B cell (primary cell): ENCODE results near the gene PSMD2. TPM values are rescaled to one million over a fixed set of nuclear protein-coding genes. Genes with fewer than 3 reads are reported as not detected.

Source experiments
- ATAC-seq: fragments of 200-7000 bp; cut with Tn5 transposase; one replicate; pipeline ENCODE4 v1.10.0; 2021; ENCODE audit warnings: low read depth, mild to moderate bottlenecking, moderate number of reproducible peaks, moderate library complexity
- CTCF ChIA-PET: fragments of 350-600 bp; sonication (Branson Sonifier 250); formaldehyde crosslinking; loops from one replicate; lab custom pipeline; 2021; ENCODE audit warnings: antibody characterized with exemption, inconsistent platforms; lab: Charles Lee
- POLR2A ChIA-PET: fragments of 350-600 bp; sonication (Branson Sonifier 250); formaldehyde crosslinking; loops from one replicate; lab custom pipeline; 2021; ENCODE audit warnings: antibody characterized with exemption; lab: Charles Lee
- DNase-seq: peaks from one replicate; pipeline ENCODE4 v3.0.0; 2013
- H2AFZ ChIP-seq: 2 replicates; pipeline ENCODE4 v1.6.1; 2012; ENCODE audit warnings: mild to moderate bottlenecking, low read depth, low read length; ENCODE audit not compliant: insufficient read depth, poor library complexity, severe bottlenecking
- H3K27ac ChIP-seq, 2 donors: 1 replicate in 1 of 2; 2 replicates in 1 of 2; pipeline ENCODE4 v1.5.1; 2012 to 2013; ENCODE audit warnings: low read length in 2 of 2, mild to moderate bottlenecking in 2 of 2, moderate library complexity in 1 of 2
- H3K27me3 ChIP-seq, 4 experiments: fragments of 200-600 bp in 1 of 4; sonication (generic) in 1 of 4; replicated peaks in 1 of 4; 1 replicate in 2 of 4; 2 replicates in 2 of 4; pipeline versions ENCODE4 v1.6.1 to v1.7.0; 2013 to 2016; ENCODE audit warnings: low read length in 3 of 4, mild to moderate bottlenecking in 2 of 4, mixed read lengths in 1 of 4, moderate library complexity in 1 of 4; ENCODE audit not compliant: insufficient read depth in 4 of 4, control insufficient read depth in 3 of 4; ENCODE audit errors: control extremely low read depth in 1 of 4
- H3K36me3 ChIP-seq, 2 experiments: replicated peaks in 1 of 2; 1 replicate in 1 of 2; 2 replicates in 1 of 2; pipeline versions ENCODE4 v1.6.1 to v1.7.1; 2013; ENCODE audit warnings: low read length in 1 of 2; ENCODE audit not compliant: insufficient read depth in 2 of 2, control insufficient read depth in 1 of 2; ENCODE audit errors: control extremely low read depth in 1 of 2, extremely low read depth in 1 of 2
- H3K4me1 ChIP-seq, 2 donors: fragments of 200-600 bp in 1 of 2; sonication (generic) in 1 of 2; 1 replicate in 1 of 2; 2 replicates in 1 of 2; pipeline versions ENCODE4 v1.5.1 to v1.6.1; 2013 to 2017; ENCODE audit warnings: low read length in 2 of 2; ENCODE audit not compliant: control insufficient read depth in 2 of 2, insufficient read depth in 2 of 2
- H3K4me2 ChIP-seq: replicated peaks from 2 replicates; pipeline ENCODE3; 2012; ENCODE audit warnings: mild to moderate bottlenecking, low read depth, low read length; ENCODE audit not compliant: poor library complexity, severe bottlenecking
- H3K4me3 ChIP-seq, 5 experiments: fragments of 200-600 bp in 1 of 5; sonication (generic) in 1 of 5; 1 replicate in 3 of 5; 2 replicates in 2 of 5; pipeline versions ENCODE4 v1.5.1 to v1.7.0; 2011 to 2016; ENCODE audit warnings: low read length in 4 of 5, mild to moderate bottlenecking in 4 of 5, low read depth in 2 of 5, control low read depth in 1 of 5, moderate library complexity in 1 of 5; ENCODE audit not compliant: insufficient read depth in 1 of 5; ENCODE audit errors: control extremely low read depth in 1 of 5, extremely low read depth in 1 of 5
- H3K79me2 ChIP-seq: fragments of 200-600 bp; sonication (generic); one replicate; pipeline ENCODE4 v1.6.0; 2016; ENCODE audit warnings: low read length; ENCODE audit not compliant: control insufficient read depth, insufficient read depth
- H3K9ac ChIP-seq: fragments of 200-600 bp; sonication (generic); 2 replicates; pipeline ENCODE4 v1.6.1; 2017; ENCODE audit warnings: mild to moderate bottlenecking, low read length, moderate library complexity
- H3K9me3 ChIP-seq, 3 donors: one replicate each; pipeline versions ENCODE4 v1.6.1 to v1.7.1; 2013; ENCODE audit warnings: low read length in 2 of 3; ENCODE audit not compliant: control insufficient read depth in 2 of 3, insufficient read depth in 1 of 3; ENCODE audit errors: control extremely low read depth in 1 of 3
- H4K20me1 ChIP-seq: 2 replicates; pipeline ENCODE4 v1.6.0; 2012; ENCODE audit warnings: mild to moderate bottlenecking, low read length; ENCODE audit not compliant: insufficient read depth, control insufficient read depth, poor library complexity, severe bottlenecking
- H3K27ac Mint-ChIP-seq: one replicate; pipeline ENCODE4 v1.8.0; 2021; ENCODE audit warnings: mixed read lengths
- H3K27me3 Mint-ChIP-seq: one replicate; pipeline ENCODE4 v1.8.0; 2021; ENCODE audit warnings: mixed read lengths
- H3K4me1 Mint-ChIP-seq: one replicate; pipeline ENCODE4 v1.8.0; 2021; ENCODE audit warnings: mixed read lengths
- H3K4me3 Mint-ChIP-seq: one replicate; pipeline ENCODE4 v1.8.0; 2021; ENCODE audit warnings: mixed read lengths
- H3K9me3 Mint-ChIP-seq: one replicate; pipeline ENCODE4 v1.8.0; 2022; ENCODE audit warnings: mixed read lengths; ENCODE audit not compliant: insufficient read depth
- CTCF ChIP-seq: fragments of 200-600 bp; IDR thresholded peaks from one replicate; pipeline ENCODE4 v1.8.0; 2022; ENCODE audit warnings: antibody characterized with exemption, mild to moderate bottlenecking
- EZH2 ChIP-seq: IDR thresholded peaks from 2 replicates; pipeline ENCODE4 v1.6.1; 2012; ENCODE audit warnings: borderline replicate concordance, low read depth, mild to moderate bottlenecking, moderate library complexity, low read length; ENCODE audit not compliant: insufficient read depth, poor library complexity, severe bottlenecking
- WGBS: methylation state at CpG from one replicate; pipeline ENCODE4 v1.1.5; 2013; ENCODE audit warnings: missing lambda C conversion rate; ENCODE audit not compliant: insufficient coverage; 5-methylcytosine and 5-hydroxymethylcytosine counted together
- intact Hi-C: fragments of 100-400 bp; cut with micrococcal nuclease; formaldehyde crosslinking; loops from one replicate; pipeline ENCODE4 v1.10.0; 2022
- polyA minus RNA-seq: library from RNA; depleted of rRNA, polyadenylated mRNA; stranded (reverse); fragments of >200 nt; gene quantifications from 2 replicates; pipeline ENCODE4 v1.2.3, GENCODE V29; 2012
- polyA plus RNA-seq: library from polyadenylated mRNA; depleted of rRNA; stranded (reverse); fragments of >200 nt; gene quantifications from 2 replicates; pipeline ENCODE4 v1.2.3, GENCODE V29; 2012
- total RNA-seq, 2 donors: library from RNA; stranded (reverse); fragments of 120-200 nt in 1 of 2; gene quantifications; 1 replicate in 1 of 2; 2 replicates in 1 of 2; pipeline versions ENCODE4 v1.2.3 to v1.2.4, GENCODE V29; 2013 to 2022

Gene PSMD2
- total RNA-seq (140 and 145 TPM in 2 replicates), polyA plus RNA-seq (79.4 and 119 TPM in 2 replicates), polyA minus RNA-seq (95.9 and 142 TPM in 2 replicates)
- 93.7 TPM for total RNA-seq (2013)

- peak; percentile 96 for DNase-seq
- Mint-ChIP-seq H3K4me1 (peaks cover 22% of the 10 kb centered on the region), H3K9me3 (no peaks in the 10 kb centered on the region), H3K27ac (peak within 1 kb of the TSS; percentile 91), H3K27me3 (peaks cover 6% of the 10 kb centered on the region), H3K4me3 (peak within 1 kb of the TSS; percentile 95)
- peaks cover 32% of the 10 kb centered on the region for H3K79me2 ChIP-seq
- under 1% methylated on average over 75 of the region's 78 CpGs for WGBS
- peak within 1 kb of the TSS; percentile 65 to 82 for H3K27ac ChIP-seq
- peak within 1 kb of the TSS; percentile 89 for H3K9ac ChIP-seq
- CTCF ChIA-PET, result interaction anchor here (0.6 to 0.8 kb wide), 2 partner anchors 64 to 185 kb away, joined by 3 read pairs; no protein-coding TSS in a partner anchor
- peaks cover 12 to 17% of the 10 kb centered on the region in 2 donors for H3K4me1 ChIP-seq
- intact Hi-C loops, result loop anchor here (1.0 to 5.0 kb wide), 12 partner anchors 15 to 602 kb away; partner anchors contain the start of genes ABCC5, ABCF3, AP2M1 and EEF1AKMT4
- TF ChIP-seq EZH2, result no peak
- TF ChIP-seq CTCF, result no peak
- peak within 1 kb of the TSS; percentile 100 for H2AFZ ChIP-seq
- no peaks in the 10 kb centered on the region for H3K9me3 ChIP-seq
- H3K4me3 ChIP-seq, result peak within 1 kb of the TSS; percentile 63 to 92 (median 79)
- H3K27me3 ChIP-seq, result peaks cover 0 to 2% (median 0%) of the 10 kb centered on the region in 4 experiments
- H3K4me2 ChIP-seq, result peak within 1 kb of the TSS; percentile 99
- H3K36me3 ChIP-seq, result peaks cover 3 to 35% of the 10 kb centered on the region in 2 experiments
- peak; percentile 95 for ATAC-seq
- peaks cover 22% of the 10 kb centered on the region for H4K20me1 ChIP-seq
- POLR2A ChIA-PET, result interaction anchor here (1.0 kb wide), 1 partner anchor 63 kb away, joined by 4 read pairs; no protein-coding TSS in a partner anchor
These were observed at the start of gene PSMD2 for GRCh38 chr3:184298759-184299487. Gene PSMD2, plus strand, starts transcription at chr3:184299241. Its CDS starts 26 bp downstream, at chr3:184299267.
